ENCODE results near the gene ABCC1.

The ABCC1 gene

DNA sequence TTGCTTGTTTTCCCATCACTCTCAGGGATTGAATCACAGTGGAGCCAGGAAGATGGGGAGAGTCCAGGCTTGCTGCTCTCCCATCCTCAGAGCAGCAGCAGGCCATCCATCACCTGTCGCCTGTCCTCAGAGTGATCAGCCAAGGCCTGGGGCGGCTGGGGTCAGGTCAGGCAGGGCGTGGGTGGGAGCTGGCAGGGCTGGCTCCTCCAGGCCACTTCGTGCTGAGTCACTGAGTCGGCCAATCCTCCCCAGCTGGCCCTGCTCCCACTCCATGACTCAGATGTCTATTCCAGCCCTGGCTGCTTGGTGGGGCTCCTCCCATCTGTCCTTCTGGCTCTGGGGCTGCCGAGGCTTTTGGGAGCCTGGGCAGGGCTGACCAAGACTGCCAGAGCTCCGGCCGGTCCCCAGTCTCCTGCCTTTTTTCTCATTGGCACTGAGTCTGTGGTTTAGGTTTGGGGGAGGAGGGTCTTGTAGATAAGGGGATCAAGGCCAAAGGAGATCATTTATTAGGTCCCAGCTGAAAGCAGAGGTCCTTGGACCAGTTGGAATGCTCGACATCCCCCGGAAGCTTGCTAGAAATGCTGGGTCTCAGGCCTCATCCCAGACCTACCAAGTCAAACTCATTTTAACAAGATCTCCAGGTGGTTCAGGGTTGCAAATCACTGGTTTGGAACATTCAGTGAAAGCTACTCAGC, 72.7 kb downstream of the ABCC1 start:
- CTCF ChIA-PET = no interaction called here
- DNase-seq (ENCODE audit: extremely low spot score) = peak; percentile 26
- POLR2A ChIA-PET = no interaction called here

DNA sequence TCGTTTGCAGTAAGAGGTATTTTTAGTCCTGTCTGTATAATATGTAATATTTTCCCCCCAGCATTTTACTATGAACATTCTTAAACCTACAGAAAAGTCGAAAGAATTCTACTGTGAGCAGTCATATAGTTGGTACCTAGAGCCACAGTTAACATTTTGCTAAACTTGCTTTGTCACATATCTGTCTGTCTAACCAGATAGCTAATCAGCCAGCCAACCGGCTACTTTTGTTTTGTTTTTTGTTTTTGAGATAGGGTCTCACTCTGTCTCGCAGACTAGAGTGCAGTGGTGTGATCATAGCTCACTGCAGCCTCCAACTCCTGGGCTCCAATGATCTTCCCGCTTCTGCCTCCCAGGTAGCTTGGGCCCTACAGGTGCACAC, 73.3 kb downstream of the ABCC1 start:
- POLR2A ChIA-PET = no interaction called here
- no peak for DNase-seq (ENCODE audit: extremely low spot score)
- no peak for TF ChIP-seq CTBP1 (IDR thresholded peaks at IDR 0.05; ENCODE audit: borderline replicate concordance)
- TF ChIP-seq L3MBTL2 (conservative IDR thresholded peaks at IDR 0.05) = no peak
- no peak for TF ChIP-seq ZNF384 (IDR thresholded peaks at IDR 0.05)
- no peak for TF ChIP-seq LEF1 (IDR thresholded peaks at IDR 0.05; ENCODE audit: borderline replicate concordance)
- TF ChIP-seq HDGF (IDR thresholded peaks at IDR 0.05; ENCODE audit: borderline replicate concordance) = no peak
- no peak for TF ChIP-seq FOXK2 (IDR thresholded peaks at IDR 0.05)
- no peak for TF ChIP-seq SP1 (IDR thresholded peaks at IDR 0.05)
- TF ChIP-seq FOXM1 (IDR thresholded peaks at IDR 0.05; ENCODE audit: borderline replicate concordance) = no peak
- TF ChIP-seq TARDBP (IDR thresholded peaks at IDR 0.05) = no peak
- CTCF ChIA-PET = no interaction called here

More for the DNA sequence above, 72.7 kb downstream of the ABCC1 start:
- no peak for TF ChIP-seq LEF1 (IDR thresholded peaks at IDR 0.05; ENCODE audit: borderline replicate concordance)

DNA sequence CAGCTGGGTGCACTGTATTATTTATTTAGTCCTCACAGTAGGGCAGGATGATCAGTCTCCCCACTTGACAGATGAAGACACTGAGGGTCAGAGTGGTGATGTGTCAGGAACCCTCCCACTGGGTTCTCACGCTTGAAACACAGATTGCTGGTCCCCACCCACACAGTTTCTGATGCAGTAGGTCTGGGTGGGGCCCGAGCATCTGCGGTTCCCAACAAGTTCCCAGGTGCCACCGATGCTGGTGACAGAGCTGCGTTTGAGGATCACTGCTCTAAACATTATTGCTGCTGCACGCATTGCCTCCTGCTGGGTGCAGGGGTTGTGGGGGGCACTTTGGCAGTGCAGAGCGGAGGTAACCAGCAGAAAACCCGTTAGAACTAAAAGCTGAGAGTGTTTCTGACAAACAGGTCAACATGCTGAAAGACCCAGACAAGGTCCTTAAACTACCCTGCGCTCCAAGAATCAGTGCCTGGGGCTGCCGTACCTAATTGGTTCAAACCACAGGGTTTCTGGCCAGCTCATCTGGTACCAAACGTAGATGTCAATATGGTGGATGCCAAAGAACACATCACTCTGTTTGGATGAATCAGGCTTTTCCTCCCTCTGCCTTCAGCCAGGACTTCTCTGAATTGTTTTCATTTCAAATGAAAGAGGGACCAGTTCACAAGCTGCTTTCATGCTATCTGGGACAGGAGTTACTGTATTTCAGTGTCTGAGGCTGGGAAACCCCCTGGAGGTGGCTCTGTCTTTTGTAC, 76.0 kb downstream of the ABCC1 start:
- CTCF ChIA-PET = no interaction called here

DNA sequence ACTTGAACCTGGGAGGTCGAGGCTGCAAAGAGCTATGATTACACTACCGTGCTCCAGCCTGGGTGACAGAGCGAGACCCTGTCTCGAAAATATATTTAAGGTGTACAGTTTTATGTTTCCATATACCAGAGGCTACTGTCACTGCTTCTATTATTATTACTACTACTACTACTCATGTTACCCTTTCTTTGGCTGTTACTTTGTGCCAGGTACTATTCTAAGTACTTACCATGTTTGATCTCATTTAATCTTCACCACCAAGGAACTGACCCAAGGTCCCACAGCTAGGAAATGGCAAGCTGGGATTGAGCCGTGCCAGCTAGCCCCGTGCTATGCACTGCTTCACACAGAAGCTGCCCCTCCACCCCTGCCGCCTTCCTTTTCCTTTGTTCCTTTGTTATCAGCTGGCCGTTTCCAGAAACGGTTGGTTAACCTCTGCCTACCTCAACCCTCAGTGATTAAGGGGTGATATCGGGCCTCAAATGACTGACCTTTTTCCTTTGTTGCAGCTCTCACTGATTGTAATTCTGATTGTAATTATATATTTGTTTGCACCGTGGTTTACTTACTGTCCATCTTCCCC, 78.4 kb downstream of the ABCC1 start:
- CTCF ChIA-PET = interaction anchor here (1.0 kb wide), 1 partner anchor 18 kb away, joined by 3 read pairs; no protein-coding TSS in a partner anchor
- POLR2A ChIA-PET = no interaction called here
- no peak for DNase-seq (ENCODE audit: extremely low spot score)
- TF ChIP-seq, protein P1, sequence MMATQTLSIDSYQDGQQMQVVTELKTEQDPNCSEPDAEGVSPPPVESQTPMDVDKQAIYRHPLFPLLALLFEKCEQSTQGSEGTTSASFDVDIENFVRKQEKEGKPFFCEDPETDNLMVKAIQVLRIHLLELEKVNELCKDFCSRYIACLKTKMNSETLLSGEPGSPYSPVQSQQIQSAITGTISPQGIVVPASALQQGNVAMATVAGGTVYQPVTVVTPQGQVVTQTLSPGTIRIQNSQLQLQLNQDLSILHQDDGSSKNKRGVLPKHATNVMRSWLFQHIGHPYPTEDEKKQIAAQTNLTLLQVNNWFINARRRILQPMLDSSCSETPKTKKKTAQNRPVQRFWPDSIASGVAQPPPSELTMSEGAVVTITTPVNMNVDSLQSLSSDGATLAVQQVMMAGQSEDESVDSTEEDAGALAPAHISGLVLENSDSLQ (IDR thresholded peaks at IDR 0.05) = no peak
- TF ChIP-seq CTBP1 (IDR thresholded peaks at IDR 0.05; ENCODE audit: borderline replicate concordance) = no peak
- TF ChIP-seq ELF4 (IDR thresholded peaks at IDR 0.05) = no peak
- no peak for TF ChIP-seq FOXA1 (IDR thresholded peaks at IDR 0.05)
- no peak for TF ChIP-seq NFRKB (IDR thresholded peaks at IDR 0.05)
- TF ChIP-seq FOXM1 (IDR thresholded peaks at IDR 0.05; ENCODE audit: borderline replicate concordance) = no peak
- no peak for TF ChIP-seq LEF1 (IDR thresholded peaks at IDR 0.05; ENCODE audit: borderline replicate concordance)
- TF ChIP-seq HDGF (IDR thresholded peaks at IDR 0.05; ENCODE audit: borderline replicate concordance) = no peak
- TF ChIP-seq L3MBTL2 (conservative IDR thresholded peaks at IDR 0.05) = no peak
- no peak for TF ChIP-seq BHLHE40 (IDR thresholded peaks at IDR 0.05; ENCODE audit: borderline replicate concordance)
- no peak for TF ChIP-seq ARNT (IDR thresholded peaks at IDR 0.05)

More for the DNA sequence above, 76.0 kb downstream of the ABCC1 start:
- TF ChIP-seq FOXK2 (IDR thresholded peaks at IDR 0.05) (no peak), ZNF384 (IDR thresholded peaks at IDR 0.05) (no peak), L3MBTL2 (conservative IDR thresholded peaks at IDR 0.05) (no peak), TARDBP (IDR thresholded peaks at IDR 0.05) (no peak), HDGF (IDR thresholded peaks at IDR 0.05; ENCODE audit: borderline replicate concordance) (no peak), SUZ12 (IDR thresholded peaks at IDR 0.05) (no peak), FOXM1 (IDR thresholded peaks at IDR 0.05; ENCODE audit: borderline replicate concordance) (no peak), NFRKB (IDR thresholded peaks at IDR 0.05) (no peak), LEF1 (IDR thresholded peaks at IDR 0.05; ENCODE audit: borderline replicate concordance) (no peak), SP1 (IDR thresholded peaks at IDR 0.05) (no peak), ELF4 (IDR thresholded peaks at IDR 0.05) (no peak)
- TF ChIP-seq, protein P1 (IDR thresholded peaks at IDR 0.05) = no peak
- POLR2A ChIA-PET = no interaction called here
- DNase-seq (ENCODE audit: extremely low spot score) = no peak

DNA sequence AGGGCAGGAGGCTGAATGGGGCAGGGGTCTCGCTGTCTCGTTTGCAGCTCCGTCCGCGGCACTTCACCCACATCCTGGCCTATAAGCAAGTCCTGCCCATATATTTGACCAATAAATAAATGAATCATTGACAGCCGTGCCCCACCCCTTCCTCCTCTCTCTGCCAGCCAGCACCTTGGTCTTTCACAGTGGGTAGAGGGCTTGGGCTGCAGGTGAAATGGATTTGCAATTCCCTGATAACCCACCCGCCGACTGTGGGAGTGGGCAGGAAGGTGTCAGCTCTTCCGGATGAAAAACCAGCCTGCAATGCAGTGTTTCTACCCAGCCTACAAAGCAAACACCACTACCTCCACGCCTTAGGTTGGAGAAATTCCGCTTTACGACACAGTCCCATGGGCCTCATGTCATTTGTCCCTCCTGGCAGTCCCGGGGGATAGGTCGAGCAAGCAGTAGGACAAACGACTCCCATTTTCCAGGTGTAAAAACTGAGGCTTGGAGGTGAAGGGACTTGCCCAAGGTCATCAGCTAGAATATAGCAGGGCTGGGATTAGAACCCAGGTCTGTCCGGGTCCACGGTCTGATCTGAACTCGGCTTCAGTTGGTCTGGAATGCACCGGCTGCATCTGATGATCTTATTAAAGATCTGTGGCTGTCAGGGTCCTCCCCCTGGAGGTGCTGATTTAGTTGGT, 79.0 kb downstream of the ABCC1 start:
- TF ChIP-seq NFRKB (IDR thresholded peaks at IDR 0.05) (no peak), LEF1 (IDR thresholded peaks at IDR 0.05; ENCODE audit: borderline replicate concordance) (no peak), FOXM1 (IDR thresholded peaks at IDR 0.05; ENCODE audit: borderline replicate concordance) (no peak), ZNF384 (IDR thresholded peaks at IDR 0.05) (no peak), FOXA1 (IDR thresholded peaks at IDR 0.05) (no peak), ARNT (IDR thresholded peaks at IDR 0.05) (no peak), L3MBTL2 (conservative IDR thresholded peaks at IDR 0.05) (no peak), SUZ12 (IDR thresholded peaks at IDR 0.05) (no peak)
- ChIA-PET CTCF (no interaction called here), POLR2A (no interaction called here)
- DNase-seq (ENCODE audit: extremely low spot score) = no peak

DNA sequence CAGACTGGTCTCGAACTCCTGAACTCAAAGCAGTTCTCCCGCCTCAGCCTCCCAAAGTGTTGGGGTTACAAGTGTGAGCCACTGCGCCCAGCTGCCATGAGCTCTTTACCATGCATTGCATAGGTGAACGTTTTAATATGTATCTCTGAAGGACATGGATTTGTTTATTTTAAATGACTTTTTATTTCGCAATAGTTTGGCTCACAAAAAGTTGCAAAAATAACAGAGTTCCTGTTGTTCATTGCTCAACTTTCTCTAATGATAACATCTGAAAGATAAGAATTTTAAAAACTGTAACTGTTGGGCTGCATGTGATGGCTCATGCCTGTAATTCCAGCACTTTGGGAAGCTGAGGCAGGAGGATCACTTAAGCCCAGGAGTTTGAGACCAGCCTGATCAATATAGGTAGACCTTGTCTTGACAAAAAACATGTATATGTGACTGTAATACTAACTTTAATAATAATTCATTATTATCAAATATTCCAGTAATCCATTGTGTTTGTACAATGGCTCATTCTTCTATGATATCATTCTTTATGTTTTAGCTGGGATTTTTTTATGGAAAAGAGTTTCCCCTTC, 80.1 kb downstream of the ABCC1 start:
- DNase-seq (ENCODE audit: extremely low spot score) = no peak
- ChIA-PET CTCF (no interaction called here), POLR2A (no interaction called here)
- no peak for TF ChIP-seq FOXM1 (IDR thresholded peaks at IDR 0.05; ENCODE audit: borderline replicate concordance)
- TF ChIP-seq, protein P1 (IDR thresholded peaks at IDR 0.05) = no peak
- TF ChIP-seq TARDBP (IDR thresholded peaks at IDR 0.05) = no peak
- no peak for TF ChIP-seq NFRKB (IDR thresholded peaks at IDR 0.05)
- no peak for TF ChIP-seq CTBP1 (IDR thresholded peaks at IDR 0.05; ENCODE audit: borderline replicate concordance)
- TF ChIP-seq FOXK2 (IDR thresholded peaks at IDR 0.05) = no peak
- TF ChIP-seq HDGF (IDR thresholded peaks at IDR 0.05; ENCODE audit: borderline replicate concordance) = no peak
- TF ChIP-seq L3MBTL2 (conservative IDR thresholded peaks at IDR 0.05) = no peak
- no peak for TF ChIP-seq SP1 (IDR thresholded peaks at IDR 0.05)
- no peak for TF ChIP-seq FOXA1 (IDR thresholded peaks at IDR 0.05)
- no peak for TF ChIP-seq BHLHE40 (IDR thresholded peaks at IDR 0.05; ENCODE audit: borderline replicate concordance)

All from HEK293T (cell line).